Renal cortical epithelial cell (primary cell): ENCODE data around the gene TTLL8. TPM values are rescaled to one million over a fixed set of nuclear protein-coding genes. Genes with fewer than 3 reads are reported as not detected.

ENCODE experiments used
- DNase-seq: peaks from one replicate; pipeline ENCODE4 v3.0.0-alpha.2; 2011; ENCODE audit warnings: low read depth
- total RNA-seq: library from RNA; depleted of rRNA; stranded (reverse); fragments of >200 nt; gene quantifications from 2 replicates; pipeline ENCODE4 v1.2.3, GENCODE V29; 2014

The TTLL8 gene
- total RNA-seq, 1 donor from 2014 or later, result not detected

DNA sequence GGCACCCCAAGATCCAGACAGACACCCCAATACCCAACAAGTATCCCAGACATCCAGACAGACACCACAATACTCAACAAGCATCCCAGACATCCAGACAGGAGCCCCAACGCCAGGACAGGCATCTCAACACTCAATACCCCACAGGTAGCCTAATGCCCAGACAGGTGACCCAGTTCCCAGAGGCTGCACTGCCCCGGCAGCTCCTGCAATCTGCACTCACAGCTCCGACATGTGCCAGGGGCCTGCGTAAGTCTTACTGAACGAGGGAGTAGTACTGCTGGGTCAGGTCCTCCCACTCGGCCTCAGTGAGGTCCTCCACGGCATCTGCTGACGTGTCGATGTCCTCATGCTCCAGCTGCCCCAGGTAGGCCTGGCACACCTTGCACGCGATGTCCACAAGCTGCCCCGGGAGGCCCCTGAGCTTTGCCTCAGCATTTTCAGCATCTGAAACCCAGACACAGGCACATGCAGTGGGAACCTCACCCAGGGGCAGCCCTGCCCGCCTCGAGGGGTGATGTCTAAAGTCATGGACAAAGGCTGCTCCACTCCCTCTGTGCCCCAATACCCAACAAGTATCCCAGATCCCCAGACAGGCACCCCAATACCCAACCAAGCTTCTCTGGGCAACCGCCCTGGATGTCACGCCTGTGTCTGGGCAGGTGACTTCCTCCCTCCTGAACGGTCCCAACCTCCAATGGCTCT, 16.6 kb downstream of the TTLL8 start:
- no peak for DNase-seq

DNA sequence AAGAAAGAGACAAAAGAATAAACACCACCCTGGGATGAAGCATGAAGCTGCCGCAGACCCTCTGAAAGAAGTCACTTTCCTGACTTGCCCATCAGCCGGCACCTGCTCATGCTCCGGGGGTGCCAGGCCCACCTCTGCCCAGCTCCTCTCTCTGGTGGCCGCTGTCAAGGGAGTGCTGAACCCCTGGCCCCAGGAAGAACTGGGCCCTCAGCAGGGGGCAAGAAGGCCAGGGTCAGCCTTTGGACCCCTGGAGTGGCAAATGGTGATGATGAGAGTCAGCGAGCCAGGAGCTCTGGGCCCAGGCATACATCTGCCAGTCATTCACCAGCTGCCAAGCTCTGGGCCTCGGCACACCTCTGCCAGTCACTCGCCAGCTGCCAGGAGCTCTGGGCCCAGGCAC, 17.4 kb downstream of the TTLL8 start:
- no peak for DNase-seq

DNA sequence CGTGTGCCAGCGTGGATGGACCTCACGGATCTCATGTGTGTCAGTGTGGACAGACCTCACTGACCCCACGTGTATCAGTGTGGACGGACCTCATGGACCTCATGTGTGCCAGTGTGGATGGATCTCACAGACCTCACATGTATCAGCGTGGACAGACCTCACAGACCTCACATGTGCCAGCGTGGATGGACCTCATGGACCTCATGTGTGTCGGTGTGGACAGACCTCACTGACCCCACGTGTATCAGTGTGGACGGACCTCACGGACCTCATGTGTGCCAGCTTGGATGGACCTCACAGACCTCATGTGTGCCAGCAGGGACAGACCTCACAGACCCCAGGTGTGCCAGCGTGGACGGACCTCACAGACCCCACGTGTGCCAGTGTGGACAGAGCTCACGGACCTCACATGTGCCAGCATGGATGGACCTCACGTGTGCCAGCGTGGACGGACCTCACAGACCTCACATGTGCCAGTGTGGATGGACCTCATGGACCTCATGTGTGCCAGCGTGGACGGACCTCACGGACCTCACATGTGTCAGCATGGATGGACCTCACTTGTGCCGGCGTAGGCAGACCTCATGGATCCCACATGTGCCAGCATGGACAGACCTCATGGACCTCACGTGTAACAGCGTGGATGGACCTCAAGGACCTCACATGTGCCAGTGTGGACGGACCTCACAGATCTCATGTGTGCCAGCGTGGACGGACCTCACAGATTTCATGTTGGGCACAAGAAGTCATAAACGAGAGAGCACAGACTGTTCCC, 18.2 kb downstream of the TTLL8 start:
- no peak for DNase-seq

DNA sequence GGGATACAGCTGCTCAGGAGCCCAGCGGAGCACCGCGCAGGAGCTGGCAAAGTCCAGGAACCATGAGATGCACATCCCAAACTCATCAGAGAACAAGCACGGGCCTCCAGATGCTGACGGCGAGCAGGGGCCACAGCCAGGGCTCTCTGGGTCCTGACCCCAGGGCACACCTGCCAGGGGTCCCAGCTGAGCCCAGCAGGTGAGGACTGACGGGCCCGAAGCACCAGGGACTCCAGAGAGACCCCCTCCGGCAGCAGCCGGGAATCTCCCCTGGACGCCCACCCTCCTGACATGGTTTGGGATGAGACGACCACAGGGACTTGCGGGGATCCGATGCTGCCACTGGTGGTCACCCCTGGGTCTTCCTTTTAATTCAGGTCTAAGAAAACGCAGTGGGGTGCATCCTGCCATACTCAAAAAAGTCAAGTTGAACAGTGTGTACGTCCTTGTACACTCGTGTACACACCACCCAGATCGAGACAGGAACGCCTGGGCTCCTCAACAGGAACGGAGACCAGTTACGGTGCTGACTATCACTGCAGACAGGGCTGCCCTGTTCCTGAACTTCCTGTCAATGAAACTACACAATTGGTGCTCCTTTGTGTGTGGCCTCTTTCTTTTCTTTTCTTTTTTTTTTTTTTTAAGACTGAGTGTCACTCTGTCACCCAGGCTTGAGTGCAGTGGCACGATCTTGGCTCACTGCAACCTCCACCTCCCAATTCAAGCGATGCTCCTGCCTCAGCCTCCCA, 21.9 kb downstream of the TTLL8 start:
- no peak for DNase-seq

DNA sequence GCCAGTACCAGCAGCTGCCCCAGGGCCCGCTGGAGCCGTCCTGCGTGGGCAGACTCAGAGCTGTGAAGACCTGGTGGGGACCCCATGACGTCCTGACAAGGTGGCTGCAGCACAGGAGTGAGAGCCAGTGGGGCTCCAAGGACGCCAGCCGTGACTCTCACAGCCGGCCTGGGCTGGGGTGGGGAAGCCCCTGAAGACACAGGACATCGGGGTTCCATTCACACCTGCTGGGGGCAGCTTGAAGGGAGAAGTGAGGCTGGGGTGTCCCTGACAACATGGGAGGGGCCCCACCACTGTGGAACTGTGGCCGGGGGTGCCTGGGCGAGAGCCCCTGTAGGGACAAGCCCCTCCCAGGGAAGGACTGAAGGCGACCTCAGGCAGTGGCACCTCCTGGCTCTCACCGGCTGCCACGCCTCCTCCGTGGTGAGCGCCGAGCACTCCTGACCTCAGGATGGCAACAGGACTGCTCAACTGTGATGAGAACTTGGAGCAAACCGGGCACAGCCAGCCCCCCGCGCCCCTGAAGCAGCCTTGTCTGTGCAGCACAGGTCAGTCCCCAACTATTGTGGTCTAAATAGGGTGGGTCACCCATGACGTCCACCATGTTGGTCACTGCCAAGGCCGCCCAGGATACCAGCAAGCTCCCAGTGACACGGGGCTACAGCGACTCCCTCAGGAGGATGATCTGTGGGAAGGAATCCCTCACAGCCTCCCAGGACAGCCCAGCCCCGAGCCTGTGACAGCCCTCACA, 22.8 kb downstream of the TTLL8 start:
- no peak for DNase-seq

DNA sequence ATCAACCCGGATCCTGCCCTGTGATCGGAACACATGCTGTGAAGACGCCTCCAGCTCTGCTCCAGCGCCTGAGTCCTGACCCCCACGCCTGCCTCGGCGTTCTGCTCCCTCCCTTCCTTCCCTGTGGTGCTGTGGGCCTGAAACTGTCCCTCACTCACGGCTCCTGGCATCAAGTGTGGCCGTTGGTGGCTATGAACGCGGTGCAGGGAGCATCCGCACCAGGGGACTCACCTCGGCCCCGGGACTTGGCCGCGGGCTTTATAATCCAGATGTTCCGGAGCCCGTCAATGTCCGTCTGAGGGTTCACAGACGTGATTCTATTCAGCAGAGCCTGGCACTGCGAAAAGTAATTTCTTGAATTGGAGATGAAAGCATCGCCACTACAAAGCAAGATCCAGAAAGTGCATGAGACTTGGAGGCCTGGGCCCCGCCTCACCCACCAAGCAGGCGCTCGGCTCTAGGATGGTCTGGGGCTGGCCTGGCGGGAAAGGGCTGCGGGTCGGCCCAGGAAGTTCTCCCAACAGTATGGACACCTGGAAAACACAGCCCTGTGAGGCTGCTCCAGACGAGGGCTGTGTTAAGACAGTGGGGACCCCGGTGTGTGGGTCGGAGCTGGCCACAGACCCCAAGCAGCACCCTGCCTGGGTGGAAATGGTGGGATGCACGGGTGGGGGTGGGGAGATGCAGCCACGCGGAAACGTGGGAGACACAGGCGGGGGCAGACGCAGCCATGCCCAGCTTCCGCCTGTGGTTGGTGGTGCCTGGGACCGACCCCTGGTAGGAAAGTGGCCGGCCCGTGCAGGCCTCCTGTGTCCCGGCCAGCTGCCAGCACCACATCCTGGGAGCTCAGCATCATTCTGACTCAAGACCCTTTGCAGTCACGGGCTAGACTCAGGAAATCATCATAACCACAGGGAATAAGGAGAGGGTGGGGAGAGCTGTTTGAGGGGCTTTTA, 23.7 kb downstream of the TTLL8 start:
- no peak for DNase-seq

DNA sequence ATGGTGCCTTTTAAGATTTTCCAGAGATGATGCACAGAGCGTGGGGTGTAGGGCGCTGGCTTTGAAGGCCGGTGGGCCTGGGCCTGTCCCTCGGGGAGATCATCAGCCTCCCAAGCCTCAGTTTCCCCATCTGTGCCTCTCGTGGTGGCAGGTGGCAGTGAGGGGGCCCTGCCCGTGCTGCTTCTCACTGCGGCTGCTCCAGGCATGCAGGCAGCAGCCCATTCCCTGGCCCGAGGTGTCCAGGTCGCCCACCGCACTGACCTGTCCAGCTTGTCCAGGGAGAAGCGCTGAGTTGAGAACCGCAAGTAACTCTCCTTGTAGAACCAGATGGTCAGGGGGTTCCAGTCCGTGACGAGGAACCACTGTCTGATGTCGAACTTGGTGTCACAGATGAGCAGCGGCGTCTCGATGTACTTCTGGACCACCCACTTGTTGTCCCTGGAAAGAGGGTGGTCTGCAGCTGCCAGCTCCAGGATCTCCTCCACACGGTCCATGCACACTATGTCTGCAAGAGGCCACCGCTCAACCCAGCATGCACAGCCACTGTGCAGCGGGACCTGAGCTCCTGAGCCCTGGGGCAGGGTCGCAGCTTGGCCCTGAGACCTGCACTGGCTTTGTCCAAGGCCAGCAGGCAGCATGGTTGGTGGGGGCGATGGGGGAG, 25.0 kb downstream of the TTLL8 start:
- no peak for DNase-seq

DNA sequence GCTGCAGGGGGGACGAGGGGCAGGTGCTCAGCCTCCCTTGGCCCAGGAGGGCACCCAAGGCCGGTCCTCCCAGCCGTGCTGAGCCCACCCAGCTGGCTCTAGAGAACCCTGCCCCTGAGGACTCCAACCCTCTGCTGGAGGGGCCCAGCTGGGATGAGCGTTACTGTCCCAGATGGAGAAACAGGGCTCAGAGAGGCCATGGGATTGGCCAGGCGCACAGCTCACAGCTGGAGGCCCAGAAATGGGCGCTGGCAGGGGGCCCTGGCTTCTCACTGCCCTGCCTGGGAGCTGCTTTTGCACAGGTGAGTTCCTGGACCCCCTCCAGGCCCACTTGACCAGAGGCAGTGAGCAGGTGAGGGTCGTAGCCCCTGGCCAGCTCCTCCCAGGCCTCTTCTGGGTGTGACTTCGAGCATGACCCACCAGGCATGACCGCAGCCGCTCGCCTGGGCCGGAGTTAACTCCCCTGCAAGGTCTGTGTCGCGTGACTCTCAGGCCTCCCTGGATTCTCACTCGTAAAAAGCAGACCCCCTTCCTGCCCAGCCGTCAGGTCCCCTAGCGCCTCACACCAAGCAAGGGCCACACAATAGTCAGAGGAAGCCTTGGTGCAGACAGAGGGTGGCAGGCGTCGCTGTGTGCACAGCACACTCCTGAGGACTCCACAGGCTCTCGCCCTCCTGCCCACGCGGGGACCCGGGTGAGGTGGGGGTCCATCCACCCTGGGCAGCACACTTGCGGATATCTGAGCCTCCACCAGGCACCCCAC, 25.8 kb downstream of the TTLL8 start:
- DNase-seq, result no peak

DNA sequence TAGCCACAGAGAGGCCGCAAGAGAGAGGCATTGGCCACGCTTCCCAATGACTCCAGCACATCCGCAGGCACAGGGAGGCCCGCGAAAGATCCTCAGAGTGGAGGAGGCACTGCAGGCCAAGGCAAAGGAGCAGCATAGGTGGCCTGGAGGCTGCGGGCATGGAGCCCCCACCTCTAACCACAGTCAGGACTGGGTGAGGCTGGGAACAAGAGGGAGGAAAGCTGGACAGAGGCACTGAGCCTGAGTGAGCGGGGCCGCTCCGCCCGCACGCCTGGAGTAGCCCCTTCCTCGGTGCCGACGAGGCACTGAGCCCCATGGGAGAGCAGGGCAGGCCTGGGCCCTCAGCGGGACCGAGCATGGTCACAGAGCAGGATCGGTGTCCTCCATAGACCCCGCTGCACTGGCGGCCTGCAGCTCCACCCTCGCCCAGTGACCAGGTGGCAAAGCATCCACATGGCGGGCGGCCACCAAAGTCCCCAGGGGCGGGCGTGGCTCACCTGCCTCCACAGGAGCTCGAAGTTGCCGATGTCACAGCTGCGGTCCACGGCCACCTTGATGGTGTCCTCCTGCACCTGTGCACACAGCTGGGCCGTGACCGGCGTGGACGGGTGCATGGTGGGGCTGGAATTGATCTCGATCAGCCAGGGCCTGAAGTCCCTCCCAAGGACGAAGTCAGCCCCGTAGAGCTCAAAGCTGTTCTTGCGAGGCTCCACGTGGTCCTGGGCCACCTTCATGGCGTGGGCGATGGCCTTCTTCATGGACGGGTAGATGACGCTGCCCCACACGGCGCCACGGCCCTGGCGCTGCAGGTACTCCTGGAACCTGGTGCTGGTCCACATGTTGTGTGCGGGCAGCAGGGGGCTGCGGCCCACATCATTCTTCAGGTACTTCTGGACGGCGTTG, 26.7 kb downstream of the TTLL8 start:
- DNase-seq, result no peak

DNA sequence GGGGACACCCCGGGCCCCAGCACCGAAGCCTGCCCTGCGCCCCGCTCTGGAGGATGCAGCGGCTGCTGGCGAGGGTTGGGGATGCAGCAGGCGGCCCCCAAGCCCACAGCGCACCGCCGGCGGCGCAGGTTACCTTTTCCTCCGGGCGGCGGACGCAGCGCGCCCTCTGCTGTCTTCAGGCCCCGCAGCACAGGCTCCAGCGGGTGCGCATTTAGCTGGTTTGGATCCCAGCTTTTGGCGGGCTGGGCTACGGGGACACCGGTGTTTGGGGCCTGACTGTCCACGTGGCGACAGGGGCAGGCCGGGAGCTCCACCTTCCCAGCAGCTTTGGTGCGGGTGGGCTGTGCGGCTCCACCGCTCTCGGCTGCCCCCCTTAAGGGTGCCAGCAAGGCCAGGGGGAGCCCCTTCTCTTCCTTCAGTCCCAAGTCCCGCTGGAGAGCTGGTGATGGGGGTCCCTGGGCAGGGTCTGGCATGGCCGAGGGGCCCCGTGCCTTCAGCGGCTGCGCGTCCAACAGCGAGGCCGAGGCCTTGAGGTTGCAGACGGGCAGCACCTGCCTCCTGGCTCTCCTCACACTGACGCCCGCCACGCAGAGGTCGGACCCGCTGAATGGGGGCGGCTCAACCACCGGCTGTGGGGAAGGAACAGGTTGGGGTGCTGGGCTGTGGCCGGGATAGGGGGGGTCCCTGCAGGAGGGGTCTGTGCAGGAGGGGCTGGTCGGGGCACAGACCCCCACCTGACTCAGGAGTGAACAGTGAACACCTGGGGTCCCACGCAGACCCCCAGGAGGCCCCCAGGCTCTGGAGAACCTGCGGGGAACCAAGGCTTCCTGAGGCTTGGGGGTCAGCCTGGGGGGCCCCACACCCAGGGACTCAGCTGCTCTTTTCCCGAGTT, 27.6 kb downstream of the TTLL8 start:
- peak; percentile 9 for DNase-seq

DNA sequence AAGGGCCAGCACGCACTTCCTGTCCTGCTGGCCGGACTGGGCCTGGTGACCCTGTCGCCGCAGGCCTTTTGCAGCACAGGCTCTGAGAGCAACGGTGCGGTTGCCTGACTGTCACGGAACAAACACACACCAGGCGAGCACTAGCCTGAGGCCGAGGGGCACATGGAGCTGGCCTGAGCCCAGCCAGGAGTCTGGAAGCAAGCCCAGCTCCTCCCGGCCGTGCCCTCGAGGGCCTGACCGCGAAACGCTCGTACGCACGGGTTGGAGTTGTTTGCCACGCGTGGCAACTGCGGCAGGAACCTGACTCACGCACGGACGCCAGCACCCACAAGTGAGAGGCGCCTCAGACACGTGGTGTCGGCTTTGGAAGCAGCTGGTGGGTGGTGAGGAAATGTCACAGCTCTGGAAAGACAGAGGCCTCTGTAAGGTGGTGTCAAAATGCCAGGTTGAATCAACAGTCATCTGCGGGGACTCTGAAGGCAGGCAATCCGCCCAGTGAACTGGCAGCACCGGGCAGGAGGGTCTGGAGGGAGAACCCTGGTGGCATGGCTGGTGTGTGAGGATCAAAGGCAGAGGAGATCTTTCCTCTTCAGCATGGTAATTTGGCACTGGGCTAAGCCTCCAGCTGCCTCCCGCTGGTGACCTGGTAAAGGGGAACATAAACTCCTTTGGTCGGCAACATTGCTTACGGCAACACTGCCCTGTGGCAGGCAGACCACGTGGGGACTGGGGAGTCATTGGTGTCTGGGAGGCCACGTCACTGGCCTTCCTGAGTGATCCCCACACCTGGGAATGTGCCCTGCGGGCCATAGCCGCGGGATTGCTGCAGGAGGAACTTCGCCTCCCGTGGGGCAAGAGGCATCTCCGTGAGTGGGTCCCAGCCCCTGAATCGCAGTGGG, 30.2 kb downstream of the TTLL8 start:
- DNase-seq, result peak; percentile 38

DNA sequence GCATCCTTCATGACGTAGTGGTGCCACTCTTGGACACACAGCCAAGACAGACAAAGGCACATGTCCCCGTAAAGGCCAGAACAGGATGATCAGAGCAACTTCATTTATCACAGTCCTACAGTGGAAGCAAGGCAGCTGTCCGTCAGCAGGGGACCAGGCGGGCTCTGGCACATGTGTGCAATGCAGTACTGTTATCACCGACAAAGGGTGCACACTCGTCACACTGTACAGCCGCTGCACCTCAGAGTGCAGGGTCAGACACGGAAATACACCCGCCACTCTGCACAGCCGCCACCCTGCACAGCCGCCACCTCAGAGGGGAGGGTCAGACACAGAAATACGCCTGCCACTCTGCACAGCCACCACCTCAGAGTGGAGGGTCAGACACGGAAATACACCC, 32.1 kb downstream of the TTLL8 start:
- DNase-seq, result no peak

DNA sequence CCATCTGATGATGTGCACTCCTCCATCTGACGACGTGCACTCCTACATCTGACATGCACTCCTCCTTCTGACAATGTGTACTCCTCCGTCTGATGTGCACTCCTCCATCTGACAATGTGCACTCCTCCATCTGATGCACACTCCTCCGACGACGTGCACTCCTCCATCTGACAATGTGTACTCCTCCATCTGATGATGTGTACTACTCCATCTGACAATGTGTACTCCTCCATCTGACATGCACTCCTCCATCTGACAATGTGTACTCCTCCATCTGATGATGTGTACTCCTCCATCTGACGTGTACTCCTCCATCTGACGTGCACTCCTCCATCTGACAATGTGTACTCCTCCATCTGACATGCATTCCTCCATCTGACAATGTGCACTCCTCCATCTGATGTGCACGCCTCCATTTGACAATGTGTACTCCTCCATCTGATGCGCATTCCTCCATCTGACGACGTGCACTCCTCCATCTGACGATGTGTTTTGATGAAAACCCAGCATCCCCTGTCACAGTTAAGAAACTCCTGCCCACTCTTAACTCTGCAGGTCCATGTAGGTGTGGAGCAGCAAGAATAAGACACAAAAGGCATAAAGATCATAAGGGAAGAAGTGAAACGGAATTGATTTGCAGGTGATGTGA, 35.8 kb downstream of the TTLL8 start:
- no peak for DNase-seq

DNA sequence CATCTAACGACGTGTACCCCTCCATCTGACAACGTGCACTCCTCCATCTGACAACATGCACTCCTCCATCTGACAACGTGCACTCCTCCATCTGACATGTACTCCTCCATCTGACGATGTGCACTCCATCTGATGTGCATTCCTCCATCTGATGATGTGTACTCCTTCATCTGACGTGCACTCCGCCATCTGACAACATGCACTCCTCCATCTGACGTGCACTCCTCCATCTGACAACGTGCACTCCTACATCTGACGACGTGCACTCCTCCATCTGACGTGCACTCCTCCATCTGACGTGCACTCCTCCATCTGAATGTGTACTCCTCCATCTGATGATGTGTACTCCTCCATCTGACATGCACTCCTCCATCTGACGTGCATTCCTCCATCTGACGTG, 37.5 kb downstream of the TTLL8 start:
- no peak for DNase-seq

DNA sequence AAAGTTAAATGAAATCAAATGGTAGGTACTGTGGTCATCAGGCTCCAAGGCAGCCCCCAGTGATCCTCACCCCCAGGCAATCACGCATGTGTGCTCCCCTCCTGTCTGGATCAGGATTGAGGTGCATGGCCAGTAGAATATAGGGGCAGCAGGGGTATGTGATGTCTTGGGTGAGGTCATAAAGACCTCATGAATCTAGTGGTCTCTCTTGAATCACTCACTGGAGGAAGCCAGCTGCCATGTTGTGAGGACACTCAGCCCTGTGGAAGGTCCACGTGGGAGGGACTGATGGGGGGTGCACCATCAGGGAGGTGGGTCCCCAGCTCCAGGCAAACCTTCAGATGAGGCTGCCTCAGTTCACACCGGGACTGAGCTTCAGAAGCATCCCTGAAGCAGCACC, 38.8 kb downstream of the TTLL8 start:
- DNase-seq, result no peak
